SK-N-SH (cell line): ENCODE results near the gene MAPK6.

Experiments used
- CTCF ChIP-seq: fragments of 200-600 bp; sonication (generic); IDR thresholded peaks from 2 replicates; pipeline ENCODE4 v1.6.1; 2017; ENCODE audit warnings: antibody characterized with exemption, mild to moderate bottlenecking, moderate library complexity
- EP300 ChIP-seq, 2 experiments: IDR thresholded peaks; 2 replicates each; pipeline versions ENCODE4 v1.4.0 to v1.6.1; 2012; ENCODE audit warnings: borderline replicate concordance in 1 of 2, low read depth in 1 of 2, low read length in 1 of 2
- FOXJ3 ChIP-seq: sonication (generic); formaldehyde crosslinking; IDR thresholded peaks from 2 replicates; pipeline ENCODE4 v1.5.1; 2020; ENCODE audit warnings: mild to moderate bottlenecking, missing genetic modification reagents
- IRF3 ChIP-seq: fragments of 150-350 bp; IDR thresholded peaks from 2 replicates; pipeline ENCODE4 v1.6.1; 2016; ENCODE audit warnings: mild to moderate bottlenecking, low read depth, low read length
- MAX ChIP-seq: IDR thresholded peaks from 2 replicates; pipeline ENCODE4 v1.4.0; 2012; ENCODE audit warnings: low read depth
- NFIC ChIP-seq: IDR thresholded peaks from 2 replicates; pipeline ENCODE4 v1.4.0; 2012; ENCODE audit warnings: borderline replicate concordance
- POLR2AphosphoS5 ChIP-seq: IDR thresholded peaks from 2 replicates; pipeline ENCODE4 v1.6.1; 2012; ENCODE audit warnings: low read depth, low read length
- RAD21 ChIP-seq: IDR thresholded peaks from 2 replicates; pipeline ENCODE4 v1.6.1; 2012; ENCODE audit warnings: mild to moderate bottlenecking, low read length
- RFX5 ChIP-seq: IDR thresholded peaks from 2 replicates; pipeline ENCODE4 v1.6.1; 2012; ENCODE audit warnings: mild to moderate bottlenecking, improper control_type of control experiment, low read length
- SMC3 ChIP-seq: IDR thresholded peaks from 2 replicates; pipeline ENCODE4 v1.6.1; 2012; ENCODE audit warnings: low read depth, low read length, improper control_type of control experiment
- TCF12 ChIP-seq: IDR thresholded peaks from 2 replicates; pipeline ENCODE4 v1.4.0; 2012
- TEAD4 ChIP-seq: IDR thresholded peaks from 2 replicates; pipeline ENCODE4 v1.4.0; 2012; ENCODE audit warnings: mild to moderate bottlenecking, borderline replicate concordance; ENCODE audit not compliant: insufficient read depth
- USF2 ChIP-seq: fragments of 150-350 bp; IDR thresholded peaks from 2 replicates; pipeline ENCODE4 v1.6.1; 2017; ENCODE audit warnings: antibody characterized with exemption, low read length, low read depth, borderline replicate concordance

- no peak for TF ChIP-seq CTCF
- TF ChIP-seq RFX5, result no peak
- TF ChIP-seq EP300 (IDR thresholded peaks at IDR 0.05; ENCODE audit: borderline replicate concordance in 1 of 2, low read depth in 1 of 2, low read length in 1 of 2), result no peak
- TF ChIP-seq POLR2AphosphoS5, result no peak
- no peak for TF ChIP-seq TEAD4
- TF ChIP-seq NFIC, result no peak
- no peak for TF ChIP-seq TCF12
- no peak for TF ChIP-seq RAD21
- TF ChIP-seq MAX, result no peak
- no peak for TF ChIP-seq USF2
- no peak for TF ChIP-seq SMC3
- no peak for TF ChIP-seq IRF3
- no peak for TF ChIP-seq FOXJ3
Observed at GRCh38 chr15:52008359-52008697, 10.7 kb upstream of the MAPK6 start.
